K562 (cell line): Measurements from ENCODE around the gene TNIK. TPM values are rescaled to one million over a fixed set of nuclear protein-coding genes. Genes with fewer than 3 reads are reported as not detected.

ENCODE experiments used
- ATAC-seq: fragments of 200-7000 bp; cut with Tn5 transposase; 3 replicates; pipeline ENCODE4 v1.9.1; 2020; ENCODE audit warnings: moderate library complexity
- BruUV-seq: library from RNA; stranded (reverse); fragments of 400-500 nt; replicated peaks from 2 replicates; lab custom pipeline; 2021; lab: Mats Ljungman, UMichigan
- CTCF ChIA-PET: fragments of 300-600 bp; formaldehyde crosslinking; extraction: SDS; loops from one replicate; lab custom pipeline; 2021; ENCODE audit warnings: low intra/inter-chr PET ratio; lab: Yijun Ruan, JAX
- POLR2A ChIA-PET: fragments of 300-600, 350-650 bp; sonication (Branson Sonifier 250); formaldehyde crosslinking; extraction: SDS; loops from one replicate; lab custom pipeline; 2021; ENCODE audit warnings: antibody characterized with exemption, inconsistent platforms; lab: Yijun Ruan, JAX
- DNase-seq, 4 experiments: peaks; one replicate each; pipeline versions ENCODE4 v3.0.0 to v3.0.0-alpha.2; 2011 to 2018; ENCODE audit warnings: low spot score in 3 of 4, mixed read lengths in 3 of 4; ENCODE audit errors: extremely low read depth in 1 of 4
- FAIRE-seq: peaks from 2 replicates; lab custom pipeline; 2011; peaks lifted over from hg19 to GRCh38; lab: Jason Lieb, UNC
- H2AFZ ChIP-seq: 2 replicates; pipeline ENCODE4 v1.6.0; 2011; ENCODE audit warnings: low read depth, low read length, control low read depth, inconsistent platforms
- H3K27ac ChIP-seq: fragments of 200-600 bp; 3 replicates; pipeline ENCODE4 v1.8.0; 2011; ENCODE audit warnings: low read depth, mild to moderate bottlenecking, control low read depth, inconsistent platforms, low read length, moderate library complexity, mixed read lengths; ENCODE audit errors: extremely low read depth
- H3K27me3 ChIP-seq, 2 experiments: fragments of 300-600 bp in 1 of 2; 2 replicates in 1 of 2; 3 replicates in 1 of 2; pipeline versions ENCODE4 v1.6.0 to v1.8.0; 2011; ENCODE audit warnings: inconsistent platforms in 2 of 2, low read length in 2 of 2, mild to moderate bottlenecking in 1 of 2, mixed read lengths in 1 of 2, moderate library complexity in 1 of 2; ENCODE audit not compliant: control insufficient read depth in 2 of 2, insufficient read depth in 2 of 2
- H3K36me3 ChIP-seq: fragments of 300-600 bp; 3 replicates; pipeline ENCODE4 v1.8.0; 2011; ENCODE audit warnings: mild to moderate bottlenecking, low read length, inconsistent platforms; ENCODE audit not compliant: control insufficient read depth, insufficient read depth
- H3K4me1 ChIP-seq, 2 experiments: fragments of 200-600 bp in 1 of 2; replicated peaks in 1 of 2; 2 replicates in 1 of 2; 3 replicates in 1 of 2; pipeline versions ENCODE4 v1.5.1 to v1.8.0; 2011; ENCODE audit warnings: inconsistent platforms in 2 of 2, low read length in 2 of 2, mild to moderate bottlenecking in 1 of 2, mixed read lengths in 1 of 2, moderate library complexity in 1 of 2; ENCODE audit not compliant: control insufficient read depth in 2 of 2, insufficient read depth in 2 of 2
- H3K4me2 ChIP-seq: 2 replicates; pipeline ENCODE4 v1.6.1; 2011; ENCODE audit warnings: low read length, control low read depth, inconsistent platforms, mixed read lengths; ENCODE audit not compliant: insufficient read depth
- H3K4me3 ChIP-seq: fragments of 200-600 bp; sonication (generic), shearing (Covaris generic); 2 replicates; pipeline ENCODE4 v1.5.1; 2016; ENCODE audit warnings: control low read depth, inconsistent platforms
- H3K79me2 ChIP-seq: fragments of 200-600 bp; 3 replicates; pipeline ENCODE4 v1.8.0; 2011; ENCODE audit warnings: low read length, inconsistent platforms; ENCODE audit not compliant: control insufficient read depth, insufficient read depth
- H3K9ac ChIP-seq, 2 experiments: 2 replicates each; pipeline versions ENCODE4 v1.6.0 to v1.6.1; 2011; ENCODE audit warnings: low read depth in 2 of 2, low read length in 2 of 2, control low read depth in 1 of 2, inconsistent platforms in 1 of 2, mild to moderate bottlenecking in 1 of 2, mixed read lengths in 1 of 2; ENCODE audit not compliant: insufficient read depth in 1 of 2
- H3K9me1 ChIP-seq: one replicate; pipeline ENCODE4 v1.6.0; 2011; ENCODE audit warnings: inconsistent platforms, mild to moderate bottlenecking, low read length, moderate library complexity; ENCODE audit not compliant: control insufficient read depth, insufficient read depth
- H3K9me3 ChIP-seq: replicated peaks from 2 replicates; pipeline ENCODE4 v1.5.1; 2011; ENCODE audit warnings: low read depth, low read length, inconsistent platforms; ENCODE audit not compliant: control insufficient read depth, insufficient read depth
- H4K20me1 ChIP-seq: replicated peaks from 2 replicates; pipeline ENCODE4 v1.6.1; 2011; ENCODE audit warnings: low read length, inconsistent platforms, mixed read lengths; ENCODE audit not compliant: control insufficient read depth, insufficient read depth
- C11orf30 ChIP-seq: fragments of 450-650 bp; IDR thresholded peaks from 2 replicates; pipeline ENCODE4 v1.6.1; 2016; ENCODE audit warnings: low read depth, mild to moderate bottlenecking
- RAD21 ChIP-seq, 2 experiments: fragments of 250-450 bp in 1 of 2; fragments of 450-650 bp in 1 of 2; sonication (Bioruptor Pico) in 1 of 2; formaldehyde crosslinking in 1 of 2; IDR thresholded peaks in 1 of 2; conservative IDR thresholded peaks in 1 of 2; 2 replicates each; pipeline versions ENCODE4 v1.4.0 to v1.8.0; 2020 to 2022; ENCODE audit warnings: mild to moderate bottlenecking in 2 of 2, moderate library complexity in 1 of 2
- ZNF263 ChIP-seq: sonication (generic); formaldehyde crosslinking; IDR thresholded peaks from 2 replicates; pipeline ENCODE4 v1.8.0; 2022; ENCODE audit warnings: mild to moderate bottlenecking, missing genetic modification reagents, borderline replicate concordance
- ZNF316 ChIP-seq: fragments of 450-650 bp; IDR thresholded peaks from 2 replicates; pipeline ENCODE4 v1.6.1; 2016
- WGBS: fragments of 100-300 bp; shearing (Covaris generic); methylation state at CpG from one replicate; pipeline ENCODE4 v1.1.6; 2016; ENCODE audit warnings: low coverage, mixed read lengths; ENCODE audit not compliant: insufficient coverage; ENCODE audit errors: missing lambda C conversion rate; 5-methylcytosine and 5-hydroxymethylcytosine counted together
- in situ Hi-C: fragments of 300-500 bp; cut with MboI; formaldehyde crosslinking; loops from 4 replicates; pipeline ENCODE4 v1.15.0; 2018; ENCODE audit warnings: inconsistent platforms, mixed read lengths
- intact Hi-C: fragments of 100-400 bp; cut with micrococcal nuclease; formaldehyde crosslinking; loops from 2 replicates; pipeline ENCODE4 v1.14.2; 2022
- polyA plus RNA-seq, 8 experiments: library from polyadenylated mRNA; depleted of rRNA in 4 of 8; stranded (reverse) in 5 of 8; unstranded in 3 of 8; fragments of >200 nt; fragmentation: Nextera tagmentation in 2 of 8; fragmentation: Illumina TruSeq in 1 of 8; extraction: Ambion mirVana in 2 of 8; extraction: Trizol in 1 of 8; gene quantifications; 2 replicates each; pipeline versions ENCODE4 v1.2.1 to v1.2.3, GENCODE V29; 2011 to 2014; ENCODE audit warnings: inconsistent platforms in 1 of 8, missing spikeins in 1 of 8
- total RNA-seq, 7 experiments: library from RNA; depleted of rRNA in 6 of 7; stranded (reverse); fragments of >200 nt in 6 of 7; fragmentation: Illumina TruSeq in 2 of 7; extraction: Trizol in 2 of 7; gene quantifications; 2 replicates each; pipeline versions ENCODE4 v1.2.1 to v1.2.3, GENCODE V29; 2011 to 2021; ENCODE audit warnings: low replicate concordance in 1 of 7
- TF ChIP-seq, protein P1 (sequence below), 3 experiments: IDR thresholded peaks in 2 of 3; conservative IDR thresholded peaks in 1 of 3; 2 replicates each; pipeline ENCODE4 v1.5.1; 2011 to 2012; ENCODE audit warnings: low read length in 3 of 3, mild to moderate bottlenecking in 3 of 3, control low read depth in 2 of 3, improper control_type of control experiment in 1 of 3, inconsistent platforms in 1 of 3, low read depth in 1 of 3, mixed read lengths in 1 of 3, moderate library complexity in 1 of 3; ENCODE audit not compliant: insufficient read depth in 2 of 3
- TF ChIP-seq, protein P2 (sequence below), 2 experiments: fragments of 450-650 bp; formaldehyde crosslinking in 1 of 2; IDR thresholded peaks; 2 replicates each; pipeline versions ENCODE4 v1.4.0 to v1.6.1; 2014 to 2020; ENCODE audit warnings: mild to moderate bottlenecking in 2 of 2, borderline replicate concordance in 1 of 2, low read depth in 1 of 2

TNIK gene
- total and polyA plus RNA-seq, 9 of the 15 experiments (the other 6 are each of a cell fraction or from before 2014, with no cell fraction given): 6.6 to 39.0 (median 24.7) TPM

DNA sequence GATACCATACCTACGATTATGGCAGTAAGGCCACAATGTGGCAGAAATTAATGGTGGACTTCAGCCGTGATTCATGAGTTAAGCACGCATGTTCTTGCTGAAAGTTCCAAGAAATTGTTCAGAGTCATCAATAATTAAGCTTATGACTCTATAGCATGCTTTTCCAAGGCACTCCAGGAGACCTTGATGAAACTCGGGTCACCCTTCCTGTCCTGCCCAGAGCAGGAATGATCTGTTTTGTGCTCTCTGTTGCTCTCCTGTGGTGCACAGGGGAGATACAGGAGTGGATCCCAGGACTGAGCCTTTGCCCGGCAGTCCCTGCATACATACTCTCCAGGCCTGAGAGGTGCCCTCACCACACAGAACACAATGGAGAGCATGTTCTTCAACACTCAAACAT lies 292.1 kb downstream of the TNIK start:
- no peaks in the 10 kb centered on the region for H3K79me2 ChIP-seq
- CTCF ChIA-PET: no interaction called here
- H3K4me3 ChIP-seq: no peak overlapping the region
- intact Hi-C loops: no loop called here
- no peak for FAIRE-seq
- TF ChIP-seq ZNF316 (peak; percentile 26; the same call in 1 of the 2 replicates), C11orf30 (peak; percentile 7; the same call in 1 of the 2 replicates), ZNF263 (CRISPR knock-in tag) (no peak), RAD21 (CRISPR knock-in tag; conservative IDR thresholded peaks at IDR 0.05 in 1 of 2, IDR thresholded peaks at IDR 0.05 in 1 of 2) (peak in 1 of 2 experiments; percentile 47; a peak in 2 of 4 replicates)
- TF ChIP-seq, protein P1, sequence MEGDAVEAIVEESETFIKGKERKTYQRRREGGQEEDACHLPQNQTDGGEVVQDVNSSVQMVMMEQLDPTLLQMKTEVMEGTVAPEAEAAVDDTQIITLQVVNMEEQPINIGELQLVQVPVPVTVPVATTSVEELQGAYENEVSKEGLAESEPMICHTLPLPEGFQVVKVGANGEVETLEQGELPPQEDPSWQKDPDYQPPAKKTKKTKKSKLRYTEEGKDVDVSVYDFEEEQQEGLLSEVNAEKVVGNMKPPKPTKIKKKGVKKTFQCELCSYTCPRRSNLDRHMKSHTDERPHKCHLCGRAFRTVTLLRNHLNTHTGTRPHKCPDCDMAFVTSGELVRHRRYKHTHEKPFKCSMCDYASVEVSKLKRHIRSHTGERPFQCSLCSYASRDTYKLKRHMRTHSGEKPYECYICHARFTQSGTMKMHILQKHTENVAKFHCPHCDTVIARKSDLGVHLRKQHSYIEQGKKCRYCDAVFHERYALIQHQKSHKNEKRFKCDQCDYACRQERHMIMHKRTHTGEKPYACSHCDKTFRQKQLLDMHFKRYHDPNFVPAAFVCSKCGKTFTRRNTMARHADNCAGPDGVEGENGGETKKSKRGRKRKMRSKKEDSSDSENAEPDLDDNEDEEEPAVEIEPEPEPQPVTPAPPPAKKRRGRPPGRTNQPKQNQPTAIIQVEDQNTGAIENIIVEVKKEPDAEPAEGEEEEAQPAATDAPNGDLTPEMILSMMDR (IDR thresholded peaks at IDR 0.05 in 2 of 3, conservative IDR thresholded peaks at IDR 0.05 in 1 of 3; ENCODE audit: insufficient read depth in 2 of 3, low read depth in 1 of 3, low read length in 3 of 3): peak; percentile 32 to 46 (median 34); a peak in 3 of 6 replicates
- TF ChIP-seq, protein P2, sequence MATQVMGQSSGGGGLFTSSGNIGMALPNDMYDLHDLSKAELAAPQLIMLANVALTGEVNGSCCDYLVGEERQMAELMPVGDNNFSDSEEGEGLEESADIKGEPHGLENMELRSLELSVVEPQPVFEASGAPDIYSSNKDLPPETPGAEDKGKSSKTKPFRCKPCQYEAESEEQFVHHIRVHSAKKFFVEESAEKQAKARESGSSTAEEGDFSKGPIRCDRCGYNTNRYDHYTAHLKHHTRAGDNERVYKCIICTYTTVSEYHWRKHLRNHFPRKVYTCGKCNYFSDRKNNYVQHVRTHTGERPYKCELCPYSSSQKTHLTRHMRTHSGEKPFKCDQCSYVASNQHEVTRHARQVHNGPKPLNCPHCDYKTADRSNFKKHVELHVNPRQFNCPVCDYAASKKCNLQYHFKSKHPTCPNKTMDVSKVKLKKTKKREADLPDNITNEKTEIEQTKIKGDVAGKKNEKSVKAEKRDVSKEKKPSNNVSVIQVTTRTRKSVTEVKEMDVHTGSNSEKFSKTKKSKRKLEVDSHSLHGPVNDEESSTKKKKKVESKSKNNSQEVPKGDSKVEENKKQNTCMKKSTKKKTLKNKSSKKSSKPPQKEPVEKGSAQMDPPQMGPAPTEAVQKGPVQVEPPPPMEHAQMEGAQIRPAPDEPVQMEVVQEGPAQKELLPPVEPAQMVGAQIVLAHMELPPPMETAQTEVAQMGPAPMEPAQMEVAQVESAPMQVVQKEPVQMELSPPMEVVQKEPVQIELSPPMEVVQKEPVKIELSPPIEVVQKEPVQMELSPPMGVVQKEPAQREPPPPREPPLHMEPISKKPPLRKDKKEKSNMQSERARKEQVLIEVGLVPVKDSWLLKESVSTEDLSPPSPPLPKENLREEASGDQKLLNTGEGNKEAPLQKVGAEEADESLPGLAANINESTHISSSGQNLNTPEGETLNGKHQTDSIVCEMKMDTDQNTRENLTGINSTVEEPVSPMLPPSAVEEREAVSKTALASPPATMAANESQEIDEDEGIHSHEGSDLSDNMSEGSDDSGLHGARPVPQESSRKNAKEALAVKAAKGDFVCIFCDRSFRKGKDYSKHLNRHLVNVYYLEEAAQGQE (IDR thresholded peaks at IDR 0.05; ENCODE audit: borderline replicate concordance): peak; percentile 6; the same call in 1 of the 2 replicates
- TF ChIP-seq, protein P2 (CRISPR knock-in tag; IDR thresholded peaks at IDR 0.05; ENCODE audit: low read depth): no peak
- TF ChIP-seq, all 486 proteins: peak for 5
- in situ Hi-C loops: no loop called here
- DNase-seq: peak in 1 of 4 experiments; percentile 27
- 71% methylated on average over 5 of the region's 5 CpGs for WGBS
- H3K9me1 ChIP-seq: no peaks in the 10 kb centered on the region
- POLR2A ChIA-PET: no interaction called here
- peak; percentile 87 for ATAC-seq
- H2AFZ ChIP-seq: no peak overlapping the region
- no peaks in the 10 kb centered on the region for H3K4me1 ChIP-seq
- H3K27ac ChIP-seq: no peak overlapping the region
- no peak overlapping the region for H3K9ac ChIP-seq
- no peaks in the 10 kb centered on the region for H3K27me3 ChIP-seq
- H4K20me1 ChIP-seq: no peaks in the 10 kb centered on the region
- peaks cover under 1% of the 10 kb centered on the region; the same call in 1 of the 2 replicates for H3K9me3 ChIP-seq
- no peak overlapping the region for H3K4me2 ChIP-seq
- peaks cover 40% of the 10 kb centered on the region; the same call in 2 of the 3 replicates for H3K36me3 ChIP-seq
- no TSS peak for BruUV-seq
